IPS DF 19.7 (cell line): ENCODE results near the gene CRB3.
A peak's percentile ranks its signal among the peaks of the same experiment; 100 is the strongest.
"Not testable (repeated sequence)": the region's sequence is repeated elsewhere in the genome, so short reads cannot be mapped to it uniquely, and the experiment has no call there.

ENCODE experiments used
- DNase-seq: peaks from one replicate; pipeline ENCODE4 v3.0.0-alpha.2; 2013; ENCODE audit warnings: low read depth, low spot score

Gene CRB3

DNA sequence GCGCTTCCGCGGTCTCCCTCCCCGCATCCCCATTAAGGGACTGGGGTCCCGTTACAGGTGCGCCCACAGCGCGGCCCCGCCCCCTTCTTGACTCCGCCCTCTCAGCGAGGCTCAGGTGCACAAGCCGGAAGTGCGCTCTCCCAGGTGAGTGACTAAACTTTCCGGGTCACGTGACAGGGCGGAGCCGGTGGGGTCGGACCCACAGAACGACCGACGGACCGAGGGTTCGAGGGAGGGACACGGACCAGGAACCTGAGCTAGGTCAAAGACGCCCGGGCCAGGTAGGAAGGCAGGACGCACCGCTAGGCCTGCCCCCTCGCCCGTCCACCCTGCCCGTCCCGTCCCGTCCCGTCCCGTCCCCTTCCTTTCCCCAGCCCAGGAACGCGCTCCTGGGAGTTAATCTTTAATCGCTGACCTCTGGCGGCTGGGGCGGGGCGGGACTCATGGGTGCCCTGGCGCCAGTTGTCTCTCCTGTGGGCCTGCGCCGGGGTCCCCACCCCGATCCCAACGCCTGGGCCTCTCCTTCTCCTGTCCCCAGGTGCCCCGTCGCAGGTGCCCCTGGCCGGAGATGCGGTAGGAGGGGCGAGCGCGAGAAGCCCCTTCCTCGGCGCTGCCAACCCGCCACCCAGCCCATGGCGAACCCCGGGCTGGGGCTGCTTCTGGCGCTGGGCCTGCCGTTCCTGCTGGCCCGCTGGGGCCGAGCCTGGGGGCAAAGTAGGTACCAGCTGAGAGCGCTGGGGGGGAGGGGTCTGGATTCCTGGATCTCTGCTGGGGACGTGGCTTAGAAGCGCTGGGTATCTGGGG lies at the start of gene CRB3:
Gene CRB3 (plus strand): TSS at position 202 of the 804 bp plus-strand sequence. CDS start 431 bp downstream, at position 633.
- DNase-seq = peak; percentile 78

DNA sequence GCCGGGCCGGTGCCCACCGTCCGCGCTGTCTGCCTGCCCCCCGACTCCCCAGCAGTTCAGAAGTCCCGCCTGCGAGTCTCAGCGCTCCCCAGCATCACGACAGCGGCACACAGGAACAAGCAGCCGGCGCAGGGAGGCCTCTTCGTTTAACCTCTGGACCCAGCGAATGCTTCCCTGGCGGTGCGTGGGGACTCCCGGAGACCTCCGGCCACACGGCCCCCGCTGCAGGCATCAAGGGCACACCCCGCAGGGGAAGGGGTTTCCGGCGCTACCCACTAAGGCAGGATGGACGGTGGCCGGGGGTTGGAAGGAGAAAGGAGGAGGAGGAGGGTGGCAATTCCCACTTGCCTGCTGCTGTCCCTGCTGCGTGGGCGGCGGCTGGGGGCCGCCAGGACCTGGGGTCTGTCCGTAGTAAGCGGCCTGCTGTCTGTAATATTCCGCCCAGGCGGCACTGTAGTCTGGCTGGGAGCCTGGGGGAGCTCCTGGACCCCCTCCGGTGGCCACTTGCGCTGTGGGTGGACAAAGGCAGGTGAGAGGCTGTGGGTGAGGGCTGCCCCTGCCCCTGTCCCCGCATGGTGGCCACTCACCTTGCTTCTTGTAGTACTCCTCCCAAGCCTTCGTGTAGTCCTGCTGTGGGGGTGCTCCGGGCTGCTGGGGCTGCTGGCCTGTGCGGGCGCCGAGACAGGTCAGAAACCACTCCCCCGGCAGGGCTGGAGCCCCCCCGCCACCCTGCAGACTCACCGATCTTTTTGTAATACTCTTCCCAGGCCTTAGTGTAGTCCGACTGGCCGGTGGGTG lies 49.1 kb upstream of the CRB3 start:
- DNase-seq = no peak

DNA sequence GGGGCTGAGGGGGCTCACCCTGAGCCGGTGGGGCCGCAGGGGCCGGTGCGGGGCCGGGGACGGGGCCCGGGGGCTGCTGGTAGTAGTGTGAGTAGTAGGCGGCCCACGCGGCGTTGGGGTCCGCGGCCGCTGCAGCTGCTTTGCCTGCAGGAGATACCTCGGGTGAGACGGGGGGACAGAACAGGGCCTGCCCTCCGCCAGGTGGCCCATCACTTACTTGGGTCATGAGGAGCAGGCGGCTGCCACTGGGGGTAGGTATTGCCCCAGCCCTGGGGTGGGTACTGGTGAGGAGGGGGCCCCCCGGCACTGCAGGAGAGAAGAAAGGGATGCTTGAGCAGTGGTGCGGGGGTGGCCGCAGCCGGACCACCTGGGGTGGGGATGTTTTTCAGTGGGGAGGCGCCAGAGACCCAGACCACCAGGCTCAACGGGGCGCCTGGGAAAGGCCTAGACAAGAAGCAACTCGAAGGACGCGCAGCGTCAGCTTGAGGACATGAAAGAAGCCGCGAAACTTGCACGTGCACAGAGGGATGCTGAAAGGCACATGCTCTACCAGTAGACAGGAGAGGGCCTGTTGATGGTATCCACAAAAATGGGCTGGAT lies 48.4 kb upstream of the CRB3 start:
- DNase-seq = no peak

DNA sequence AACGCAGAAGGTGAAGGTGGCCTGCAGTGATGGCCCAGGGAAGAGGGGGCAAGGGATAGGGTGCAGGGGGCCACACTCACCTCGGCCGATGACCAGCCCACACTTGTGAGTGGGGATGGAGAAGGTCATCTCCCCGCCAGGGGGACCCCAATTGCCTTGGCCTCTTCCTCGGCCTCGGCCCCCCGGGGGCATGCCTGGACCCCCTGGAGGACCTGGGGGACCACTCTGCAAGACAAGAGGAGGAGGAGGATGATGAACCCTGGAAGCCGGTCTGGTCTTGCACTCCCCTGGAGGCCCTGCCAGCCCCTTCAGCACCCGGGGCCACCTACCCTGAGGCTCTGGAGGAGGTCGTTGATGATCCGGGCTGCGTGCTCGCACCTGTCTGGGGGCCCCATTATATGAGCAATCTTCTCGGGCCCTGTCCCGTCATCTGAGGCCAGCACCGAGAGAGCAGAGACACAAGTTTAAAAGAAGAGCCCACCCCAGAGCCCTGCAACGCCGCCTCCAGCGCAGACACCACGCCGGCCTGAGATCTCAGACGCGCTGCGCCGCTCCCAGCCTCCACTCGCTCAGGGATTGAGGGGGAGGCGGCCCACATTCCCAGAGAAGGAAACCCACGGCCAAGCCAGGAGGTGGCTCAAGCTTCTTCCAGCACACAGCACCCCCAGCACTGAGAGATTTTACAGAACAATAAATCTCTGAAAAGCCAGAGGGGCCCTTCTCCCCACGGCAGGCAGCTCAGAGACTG lies 47.2 kb upstream of the CRB3 start:
- DNase-seq = no peak

GRCh38 chr19:6417713-6418561 lies 46.1 kb upstream of the CRB3 start:
- DNase-seq = no peak

- no peak for DNase-seq
Observed at GRCh38 chr19:6418562-6418932, 45.5 kb upstream of the CRB3 start.

- DNase-seq = no peak
Observed at GRCh38 chr19:6421075-6422014, 42.7 kb upstream of the CRB3 start.

- DNase-seq = no peak
Observed at GRCh38 chr19:6423499-6424194, 40.4 kb upstream of the CRB3 start.

GRCh38 chr19:6424195-6424938 lies 39.7 kb upstream of the CRB3 start, which contains the start of gene KHSRP:
Gene KHSRP (minus strand): TSS chr19:6424811. CDS start chr19:6424701, 110 bp downstream.
- DNase-seq = no peak

- peak; percentile 99 for DNase-seq
Observed at GRCh38 chr19:6424939-6425731, 38.9 kb upstream of the CRB3 start.

DNA sequence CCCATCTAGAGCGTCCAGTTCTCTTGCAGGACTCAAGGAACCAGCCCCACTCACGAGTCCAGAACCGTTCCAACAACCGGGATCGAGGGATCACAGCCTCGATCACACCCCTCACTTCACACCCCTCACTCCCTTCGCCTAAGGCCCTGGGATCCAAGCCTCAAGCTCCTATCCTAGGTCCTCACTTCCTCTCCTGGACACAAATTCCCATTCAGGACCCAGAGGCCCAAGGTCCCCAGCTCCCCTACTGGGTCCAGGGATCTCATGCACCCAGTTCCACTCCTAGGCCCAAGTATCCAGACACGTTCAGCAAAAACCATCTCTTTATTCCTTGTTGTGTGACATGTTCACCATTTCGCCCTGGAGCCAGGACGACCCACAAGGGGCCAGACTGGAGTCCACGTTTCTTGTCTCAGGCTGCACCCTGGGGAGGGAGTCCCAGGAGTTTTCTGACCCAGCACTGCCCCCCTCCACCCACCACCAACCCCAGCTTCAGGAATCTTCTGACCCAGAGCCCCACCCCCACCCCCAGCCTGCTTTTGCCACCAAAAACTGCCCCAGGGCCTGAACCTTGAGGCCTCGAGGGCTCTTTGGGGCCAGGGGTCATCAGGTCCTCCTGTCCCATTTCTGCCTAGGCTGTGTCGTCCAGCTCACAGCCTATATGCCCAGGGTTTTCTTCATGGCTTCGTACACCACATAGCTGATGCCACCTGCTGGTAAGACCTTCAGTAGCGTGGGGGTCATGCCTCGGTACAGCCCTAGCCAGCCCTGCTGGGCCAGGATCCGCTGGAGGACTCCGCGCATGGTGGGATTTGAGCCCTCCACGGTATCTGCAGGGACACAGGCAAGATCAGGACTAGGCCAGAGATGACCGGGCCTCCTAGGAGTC lies 38.1 kb upstream of the CRB3 start:
- DNase-seq = no peak

DNA sequence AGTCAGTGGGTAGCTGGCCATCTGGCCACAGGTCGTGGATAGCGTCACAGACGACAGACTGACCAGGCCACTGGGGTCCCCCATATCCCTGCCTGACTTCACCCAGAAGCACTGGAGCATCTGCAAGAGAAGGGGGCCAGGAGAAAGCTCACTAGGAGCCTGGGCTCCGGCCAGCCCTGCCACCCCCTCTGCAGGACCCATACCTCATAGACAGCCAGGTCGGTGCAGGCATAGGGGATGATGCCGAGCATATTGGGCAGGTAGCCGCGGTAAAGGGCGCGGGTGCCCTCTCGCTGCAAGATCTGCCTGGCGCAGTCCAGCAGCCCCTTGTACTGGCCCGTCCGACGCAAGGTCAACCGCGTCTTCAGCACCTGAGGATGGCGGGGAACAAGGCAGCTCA lies 36.9 kb upstream of the CRB3 start:
- no peak for DNase-seq

GRCh38 chr19:6428692-6429418 lies 35.2 kb upstream of the CRB3 start:
- DNase-seq = not testable (repeated sequence)

DNA sequence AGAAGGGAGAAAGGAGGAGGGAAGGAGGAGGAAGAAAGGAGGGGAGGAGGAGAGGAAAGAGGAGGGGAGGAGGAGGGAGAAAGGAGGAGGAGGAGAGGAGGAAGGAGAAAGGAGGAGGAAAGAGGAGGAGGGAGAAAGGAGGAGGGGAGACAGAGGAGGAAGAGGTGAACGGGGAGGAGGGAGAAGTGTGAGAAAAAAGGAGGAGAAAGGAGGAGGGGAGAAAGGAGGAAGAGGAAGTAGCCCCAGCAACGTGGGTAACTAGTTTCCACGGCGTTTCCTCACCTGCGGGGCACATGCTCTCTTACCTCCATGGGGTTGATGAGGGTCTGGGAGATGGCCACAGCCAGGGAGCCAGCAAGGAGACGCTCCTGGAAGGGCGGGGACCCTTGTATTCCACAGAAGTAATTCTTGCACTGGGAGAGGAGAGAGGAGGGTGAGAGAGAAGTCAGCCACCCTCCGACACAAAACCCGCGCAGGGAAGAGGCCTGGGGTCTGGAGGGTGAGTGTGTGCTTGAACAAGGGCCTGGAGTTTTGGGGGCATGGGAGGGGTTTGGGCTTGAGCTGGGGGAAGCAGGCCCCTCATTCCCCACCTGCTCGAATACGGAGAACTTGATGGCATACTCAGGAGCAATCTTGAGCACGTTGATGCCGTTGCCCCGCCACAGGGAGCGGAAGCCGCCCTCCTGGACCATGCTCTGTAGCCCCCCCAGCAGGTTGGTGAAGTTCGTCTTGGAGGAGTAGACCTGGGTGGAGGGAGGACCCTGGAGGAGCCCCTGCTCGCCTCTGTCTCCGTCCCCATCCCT lies 34.5 kb upstream of the CRB3 start:
- DNase-seq = no peak

DNA sequence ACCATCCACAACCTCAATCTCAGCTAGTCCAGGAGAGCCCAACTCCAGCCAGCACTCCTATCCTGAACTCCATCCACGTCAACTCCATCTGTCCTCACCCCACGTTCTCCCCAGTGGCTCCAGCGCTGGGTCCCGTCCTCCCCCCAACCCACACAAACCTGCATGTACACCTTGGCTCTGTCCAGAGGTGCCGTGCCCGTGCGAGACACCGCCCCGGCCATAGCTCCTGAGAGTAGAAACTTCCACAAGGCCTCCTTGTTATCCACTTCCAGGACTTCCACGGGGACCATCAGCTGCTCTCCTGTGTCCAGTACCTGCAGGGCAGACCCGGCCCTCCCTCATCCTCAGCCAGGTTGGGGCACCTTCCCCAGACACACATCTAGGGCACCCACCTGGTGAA lies 32.2 kb upstream of the CRB3 start:
- DNase-seq = no peak
